ENCODE data around the gene PKP2.

The PKP2 gene

GRCh38 chr12:32896432-32897280, at the start of gene PKP2:
PKP2 (minus strand) TSS chr12:32896777; CDS start chr12:32896731, 46 bp downstream.
- no peak for DNase-seq (ENCODE audit: low read depth in 4 of 4, low spot score in 1 of 4)

DNA sequence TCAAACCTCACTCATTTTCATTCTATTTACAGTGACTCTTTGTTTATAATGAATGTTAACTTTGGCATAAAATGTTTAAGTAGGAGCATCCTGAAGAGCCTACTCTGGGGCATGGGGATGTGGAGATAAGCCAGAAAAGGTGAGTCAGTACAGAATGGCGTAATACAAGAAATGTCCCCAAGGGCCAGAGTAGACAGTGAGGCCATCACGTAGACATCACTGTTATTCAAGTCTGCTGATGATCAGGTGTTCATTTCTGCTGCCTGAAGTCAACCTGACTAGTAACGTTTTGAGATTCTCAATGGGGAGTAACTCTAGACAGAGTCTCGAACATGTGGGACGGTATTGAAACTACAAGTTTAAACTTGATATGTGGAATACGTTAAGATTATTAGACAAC, 47.6 kb upstream of the PKP2 start:
- DNase-seq (ENCODE audit: low read depth in 4 of 4, low spot score in 1 of 4), result no peak

GRCh38 chr12:32939801-32940200, 43.2 kb upstream of the PKP2 start:
- DNase-seq (ENCODE audit: low read depth in 4 of 4, low spot score in 1 of 4), result no peak

- no peak for DNase-seq (ENCODE audit: low read depth in 4 of 4, low spot score in 1 of 4)
These were observed 30.4 kb upstream of the PKP2 start for GRCh38 chr12:32926963-32927362.

DNA sequence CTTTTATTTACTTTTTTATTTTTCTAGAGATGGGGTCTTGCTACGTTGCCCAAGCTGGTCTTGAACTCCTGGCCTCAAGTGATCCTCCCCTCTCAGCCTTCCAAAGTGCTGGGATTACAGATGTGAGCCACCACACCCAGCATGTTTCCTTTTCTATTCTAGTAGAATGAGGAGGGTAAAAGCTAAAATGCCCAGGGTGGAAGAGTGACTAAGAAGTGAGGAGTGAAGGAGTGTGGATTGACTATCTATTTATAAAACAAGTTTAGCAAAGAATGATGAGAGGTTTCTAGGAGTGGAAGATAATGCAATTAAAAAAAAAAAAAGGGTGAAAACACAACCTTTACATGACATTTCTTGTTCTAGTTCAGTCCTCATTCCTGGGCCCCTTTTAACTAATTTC, 29.8 kb upstream of the PKP2 start:
- DNase-seq (ENCODE audit: low read depth in 4 of 4, low spot score in 1 of 4), result no peak

GRCh38 chr12:32922546-32923297, 26.1 kb upstream of the PKP2 start:
- DNase-seq (ENCODE audit: low read depth in 4 of 4, low spot score in 1 of 4), result no peak

GRCh38 chr12:32921397-32921796, 24.8 kb upstream of the PKP2 start:
- DNase-seq (ENCODE audit: low read depth in 4 of 4, low spot score in 1 of 4), result no peak

DNA sequence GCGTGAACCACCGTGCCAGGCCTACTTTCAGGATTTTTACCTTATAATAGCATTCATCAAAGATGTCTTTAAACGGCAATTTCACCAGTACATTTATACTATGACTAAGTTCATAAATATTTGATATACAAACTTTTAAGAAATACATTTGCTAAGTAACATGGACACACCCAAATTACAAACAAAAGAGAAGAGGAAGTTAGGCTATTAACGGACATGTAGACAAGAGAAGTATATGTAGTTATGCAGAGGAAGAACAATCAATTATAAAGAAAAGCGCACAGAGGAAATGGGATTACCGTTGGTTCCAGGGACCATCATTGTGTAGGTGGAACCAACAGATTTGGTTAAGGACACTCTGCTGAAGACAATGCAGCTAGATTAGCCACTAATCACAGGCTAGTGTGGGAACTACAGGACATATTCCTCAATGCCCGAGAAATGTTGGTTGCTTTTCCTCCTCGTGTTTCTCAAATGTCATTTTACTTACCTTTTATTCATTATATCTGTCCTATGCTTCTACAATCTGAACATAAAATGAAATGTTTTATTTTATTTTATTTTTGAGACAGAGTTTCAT, 24.0 kb upstream of the PKP2 start:
- DNase-seq (ENCODE audit: low read depth in 4 of 4, low spot score in 1 of 4), result no peak

- no peak for DNase-seq (ENCODE audit: low read depth in 4 of 4, low spot score in 1 of 4)
These were observed 22.6 kb upstream of the PKP2 start for GRCh38 chr12:32918890-32919801.

DNA sequence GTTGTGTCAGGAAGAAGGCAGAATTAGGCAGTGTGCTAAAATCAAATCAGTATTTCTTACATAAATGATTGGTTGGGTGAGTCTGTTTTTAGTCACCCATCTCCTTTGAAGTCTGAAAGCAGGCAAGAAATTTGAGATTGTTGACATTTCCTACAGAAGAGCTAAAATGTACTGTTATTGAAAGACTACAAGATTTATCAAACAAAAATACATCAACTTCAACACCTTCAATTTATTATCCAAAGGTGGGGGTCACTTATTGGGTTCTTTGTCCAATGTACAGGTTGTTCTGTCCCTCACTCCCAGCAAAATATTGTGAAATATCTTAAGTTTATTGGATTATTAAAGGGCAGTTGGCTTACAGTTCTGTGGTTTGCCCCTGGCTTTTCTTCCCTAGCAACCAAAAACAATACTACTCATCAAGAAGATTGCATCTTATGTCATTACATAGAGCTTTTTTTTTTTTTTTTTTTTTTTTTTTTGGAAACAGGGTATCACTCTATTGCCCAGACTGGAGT, 20.6 kb upstream of the PKP2 start:
- DNase-seq (ENCODE audit: low read depth in 4 of 4, low spot score in 1 of 4), result no peak

GRCh38 chr12:32907898-32908476, 11.4 kb upstream of the PKP2 start:
- no peak for DNase-seq (ENCODE audit: low read depth in 4 of 4, low spot score in 1 of 4)

DNA sequence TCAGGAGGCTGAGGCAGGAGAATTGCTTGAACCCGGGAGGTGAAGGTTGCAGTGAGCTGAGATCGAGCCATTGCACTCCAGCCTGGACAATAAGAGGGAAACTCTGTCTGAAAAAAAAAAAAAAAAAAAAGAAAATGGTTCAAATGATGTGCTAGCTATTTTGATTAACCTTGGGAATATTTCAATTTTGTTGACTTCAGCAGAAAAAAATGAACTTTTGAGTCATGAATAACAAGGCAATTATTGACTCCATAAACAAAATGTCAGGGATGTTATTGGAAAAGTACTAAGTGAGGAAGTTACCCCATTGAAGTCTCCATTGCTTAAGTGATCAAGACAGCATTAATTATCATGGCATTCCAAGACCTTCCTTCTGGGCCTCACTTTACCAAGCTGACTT, 10.6 kb upstream of the PKP2 start:
- no peak for DNase-seq (ENCODE audit: low read depth in 4 of 4, low spot score in 1 of 4)

GRCh38 chr12:32906399-32907165, 10.0 kb upstream of the PKP2 start:
- DNase-seq (ENCODE audit: low read depth in 4 of 4, low spot score in 1 of 4), result no peak

GRCh38 chr12:32903763-32904162, 7.2 kb upstream of the PKP2 start:
- DNase-seq (ENCODE audit: low read depth in 4 of 4, low spot score in 1 of 4), result no peak

DNA sequence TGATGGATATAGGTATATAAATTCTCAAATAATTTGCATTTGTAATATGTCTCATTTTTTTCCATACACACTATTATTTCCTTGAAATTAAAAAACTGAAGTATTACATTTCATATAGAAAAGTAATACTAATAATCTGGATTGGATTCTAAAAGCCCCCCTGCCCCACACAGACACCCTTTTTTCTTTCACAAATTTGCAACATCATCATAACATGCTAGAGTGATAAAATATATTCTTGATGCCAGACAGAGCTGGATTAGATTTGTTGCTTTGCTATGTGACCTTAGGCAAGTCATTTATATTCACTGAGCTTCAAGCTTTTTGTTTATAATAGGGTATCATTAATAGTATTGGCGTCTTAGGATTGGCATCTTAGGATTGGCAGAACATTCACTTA, 6.7 kb upstream of the PKP2 start:
- no peak for DNase-seq (ENCODE audit: low read depth in 4 of 4, low spot score in 1 of 4)

DNA sequence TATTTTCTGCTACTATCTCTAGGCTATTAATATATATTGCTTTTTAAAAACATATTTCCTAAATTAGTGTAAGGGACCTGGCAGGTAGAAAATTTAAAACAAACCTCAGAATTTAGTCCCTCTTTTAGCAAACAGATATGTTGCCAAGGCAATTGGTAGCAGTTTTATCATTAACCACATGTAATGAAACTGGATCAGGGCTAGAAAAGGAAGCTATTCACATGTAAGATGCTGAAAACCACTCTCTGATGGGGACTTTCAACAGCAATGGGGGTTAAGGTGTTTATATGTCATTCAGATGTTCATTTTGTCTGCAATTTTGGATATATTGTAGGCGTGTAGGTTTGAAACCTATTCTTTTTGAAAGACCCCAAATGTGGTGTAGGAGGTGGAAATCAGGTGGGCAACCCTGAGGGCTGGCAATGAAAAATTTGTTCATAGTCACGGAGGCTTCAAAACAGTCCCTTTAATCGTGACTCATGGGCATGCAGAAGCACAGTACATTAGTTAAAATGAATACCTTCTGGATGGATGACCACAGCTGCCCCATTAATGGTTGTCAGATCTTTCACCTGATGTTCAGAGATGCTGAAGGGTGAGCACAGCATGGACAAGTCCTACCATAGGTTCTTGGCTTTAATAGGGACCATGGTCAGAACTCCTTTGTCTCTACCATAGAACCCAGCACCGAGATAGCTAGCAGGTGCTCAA, 5.9 kb upstream of the PKP2 start:
- DNase-seq (ENCODE audit: low read depth in 4 of 4, low spot score in 1 of 4), result no peak

- no peak for DNase-seq (ENCODE audit: low read depth in 4 of 4, low spot score in 1 of 4)
These were observed 5.0 kb upstream of the PKP2 start for GRCh38 chr12:32901553-32901952.

GRCh38 chr12:32897687-32898573, 1.4 kb upstream of the PKP2 start:
- DNase-seq (ENCODE audit: low read depth in 4 of 4, low spot score in 1 of 4), result no peak
